SK-N-SH (cell line): ENCODE data around the gene PRKN. TPM values are rescaled to one million over a fixed set of nuclear protein-coding genes. Genes with fewer than 3 reads are reported as not detected.

Source experiments
- CTCF ChIA-PET: fragments of 300-600, 350-600 bp; formaldehyde crosslinking; extraction: SDS; loops from one replicate; lab custom pipeline; 2021; lab: Yijun Ruan, JAX
- POLR2A ChIA-PET: fragments of 350-600 bp; sonication (Branson Sonifier 250); formaldehyde crosslinking; extraction: SDS; loops from one replicate; lab custom pipeline; 2020; ENCODE audit warnings: antibody characterized with exemption, inconsistent platforms; lab: Yijun Ruan, JAX
- DNase-seq: peaks from one replicate; pipeline ENCODE4 v3.0.0; 2012
- H2AFZ ChIP-seq: fragments of 200-600 bp; sonication (generic); 2 replicates; pipeline ENCODE4 v1.8.1; 2016; ENCODE audit warnings: antibody characterized with exemption, mild to moderate bottlenecking, low read depth
- H3F3A ChIP-seq: fragments of 200-600 bp; sonication (generic); replicated peaks from 2 replicates; pipeline ENCODE3; 2016; ENCODE audit warnings: antibody characterized with exemption, mild to moderate bottlenecking; ENCODE audit not compliant: insufficient read depth
- H3K27ac ChIP-seq, 2 experiments: fragments of 200-500 bp in 1 of 2; fragments of 200-600 bp in 1 of 2; sonication (Bioruptor generic) in 1 of 2; sonication (generic), shearing (Covaris generic) in 1 of 2; 2 replicates each; pipeline versions ENCODE4 v1.5.1 to v1.6.1; 2014 to 2016; ENCODE audit warnings: low read depth in 2 of 2, inconsistent platforms in 1 of 2, low read length in 1 of 2, mild to moderate bottlenecking in 1 of 2, mixed read lengths in 1 of 2
- H3K27me3 ChIP-seq: fragments of 200-600 bp; sonication (generic), shearing (Covaris generic); 2 replicates; pipeline ENCODE4 v1.6.1; 2016; ENCODE audit warnings: mixed run types; ENCODE audit not compliant: insufficient read depth
- H3K36me3 ChIP-seq, 2 experiments: fragments of 200-500 bp in 1 of 2; fragments of 200-600 bp in 1 of 2; sonication (Bioruptor generic) in 1 of 2; sonication (generic) in 1 of 2; replicated peaks in 1 of 2; 2 replicates each; pipeline versions ENCODE3 to v1.5.1; 2014 to 2016; ENCODE audit warnings: low read length in 1 of 2, mild to moderate bottlenecking in 1 of 2; ENCODE audit not compliant: insufficient read depth in 2 of 2, control insufficient read depth in 1 of 2
- H3K4me1 ChIP-seq, 2 experiments: fragments of 200-500 bp in 1 of 2; fragments of 200-600 bp in 1 of 2; sonication (Bioruptor generic) in 1 of 2; sonication (generic), shearing (Covaris generic) in 1 of 2; 2 replicates each; pipeline versions ENCODE4 v1.5.1 to v1.6.1; 2014 to 2016; ENCODE audit warnings: low read depth in 1 of 2, low read length in 1 of 2, mixed run types in 1 of 2; ENCODE audit not compliant: insufficient read depth in 2 of 2, control insufficient read depth in 1 of 2
- H3K4me2 ChIP-seq: fragments of 200-600 bp; sonication (generic), shearing (Covaris generic); 2 replicates; pipeline ENCODE4 v1.6.1; 2017; ENCODE audit warnings: mixed run types
- H3K4me3 ChIP-seq, 2 experiments: fragments of 200-500 bp in 1 of 2; fragments of 200-600 bp in 1 of 2; sonication (Bioruptor generic) in 1 of 2; sonication (generic), shearing (Covaris generic) in 1 of 2; 2 replicates each; pipeline versions ENCODE4 v1.5.1 to v1.8.1; 2014 to 2016; ENCODE audit warnings: low read depth in 2 of 2, inconsistent platforms in 1 of 2, low read length in 1 of 2, mild to moderate bottlenecking in 1 of 2, mixed read lengths in 1 of 2, moderate library complexity in 1 of 2
- H3K79me2 ChIP-seq: fragments of 200-600 bp; sonication (generic); 2 replicates; pipeline ENCODE4 v1.8.1; 2017; ENCODE audit warnings: mild to moderate bottlenecking; ENCODE audit not compliant: insufficient read depth
- H3K9ac ChIP-seq: fragments of 200-600 bp; sonication (generic); 2 replicates; pipeline ENCODE4 v1.6.1; 2017; ENCODE audit warnings: mixed run types
- H3K9me2 ChIP-seq: fragments of 200-600 bp; sonication (generic); 2 replicates; pipeline ENCODE4 v1.6.1; 2017; ENCODE audit warnings: mixed run types
- H3K9me3 ChIP-seq: fragments of 200-600 bp; sonication (generic); 2 replicates; pipeline ENCODE4 v1.6.1; 2017; ENCODE audit warnings: mixed run types, mild to moderate bottlenecking, moderate library complexity
- H4K20me1 ChIP-seq: fragments of 200-600 bp; sonication (generic); 2 replicates; pipeline ENCODE4 v1.6.1; 2017; ENCODE audit warnings: mild to moderate bottlenecking, mixed run types; ENCODE audit not compliant: insufficient read depth
- CHD2 ChIP-seq: fragments of 150-350 bp; IDR thresholded peaks from 2 replicates; pipeline ENCODE4 v1.6.1; 2018; ENCODE audit warnings: low read length; ENCODE audit not compliant: partially characterized antibody
- CTCF ChIP-seq: fragments of 200-600 bp; sonication (generic); IDR thresholded peaks from 2 replicates; pipeline ENCODE4 v1.6.1; 2017; ENCODE audit warnings: antibody characterized with exemption, mild to moderate bottlenecking, moderate library complexity
- EP300 ChIP-seq, 2 experiments: IDR thresholded peaks; 2 replicates each; pipeline versions ENCODE4 v1.4.0 to v1.6.1; 2012; ENCODE audit warnings: borderline replicate concordance in 1 of 2, low read depth in 1 of 2, low read length in 1 of 2
- EZH2phosphoT487 ChIP-seq: fragments of 200-600 bp; sonication (generic); IDR thresholded peaks from 2 replicates; pipeline ENCODE4 v1.6.1; 2017; ENCODE audit warnings: low read depth, mixed run types, mild to moderate bottlenecking, antibody characterized with exemption, moderate library complexity, borderline replicate concordance
- FOXM1 ChIP-seq: IDR thresholded peaks from 2 replicates; pipeline ENCODE4 v1.4.0; 2012; ENCODE audit warnings: low read depth, mild to moderate bottlenecking
- MEF2A ChIP-seq: IDR thresholded peaks from 2 replicates; pipeline ENCODE4 v1.4.0; 2012; ENCODE audit warnings: low read depth, borderline replicate concordance
- MXI1 ChIP-seq: IDR thresholded peaks from 2 replicates; pipeline ENCODE4 v1.6.1; 2012; ENCODE audit warnings: mild to moderate bottlenecking, low read depth, low read length, improper control_type of control experiment
- NRF1 ChIP-seq: IDR thresholded peaks from 2 replicates; pipeline ENCODE4 v1.6.1; 2012; ENCODE audit warnings: low read depth, mild to moderate bottlenecking, low read length
- POLR2AphosphoS5 ChIP-seq: IDR thresholded peaks from 2 replicates; pipeline ENCODE4 v1.6.1; 2012; ENCODE audit warnings: low read depth, low read length
- RFX5 ChIP-seq: IDR thresholded peaks from 2 replicates; pipeline ENCODE4 v1.6.1; 2012; ENCODE audit warnings: mild to moderate bottlenecking, improper control_type of control experiment, low read length
- TCF12 ChIP-seq: IDR thresholded peaks from 2 replicates; pipeline ENCODE4 v1.4.0; 2012
- polyA plus RNA-seq, 3 experiments: library from polyadenylated mRNA; depleted of rRNA; stranded (reverse); fragments of >200 nt; gene quantifications; 2 replicates each; pipeline ENCODE4 v1.2.3, GENCODE V29; 2012
- TF ChIP-seq, protein P1 (sequence below): IDR thresholded peaks from 2 replicates; pipeline ENCODE4 v1.4.0; 2012; ENCODE audit warnings: low read depth, borderline replicate concordance
- TF ChIP-seq, protein P2 (sequence below): IDR thresholded peaks from 2 replicates; pipeline ENCODE4 v1.6.1; 2012; ENCODE audit warnings: mild to moderate bottlenecking, low read depth, low read length, moderate library complexity

Gene PRKN
- polyA plus RNA-seq, 1 of the 3 experiments (the other 2 are of a cell fraction) = 0.76 TPM

DNA sequence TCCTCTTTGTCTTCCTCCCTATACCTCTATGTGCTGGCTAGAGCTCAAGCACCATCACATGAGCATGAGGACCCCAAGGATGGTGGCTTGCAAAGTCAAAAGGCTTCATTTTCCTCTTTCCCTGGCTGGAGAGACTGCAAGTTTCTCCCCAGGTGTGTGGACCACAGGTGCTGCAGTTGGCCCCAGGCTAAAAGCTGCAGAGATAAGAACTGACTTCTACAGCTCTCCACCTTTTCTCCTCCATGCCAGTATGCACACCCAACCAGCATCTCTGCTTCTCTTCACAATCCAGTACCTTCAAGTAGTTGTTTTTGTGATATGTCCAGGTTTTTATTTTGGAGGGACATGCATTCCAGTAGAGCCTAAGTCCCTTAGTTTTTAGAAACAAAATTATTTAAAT lies 29.1 kb downstream of the PRKN start:
- H3K4me3 ChIP-seq = no peak overlapping the region
- no peaks in the 10 kb centered on the region for H3K27me3 ChIP-seq
- H3K9me3 ChIP-seq = no peaks in the 10 kb centered on the region
- no peaks in the 10 kb centered on the region for H3K9me2 ChIP-seq
- H3F3A ChIP-seq = no peaks in the 10 kb centered on the region
- CTCF ChIA-PET = interaction anchor here (1.7 kb wide), 1 partner anchor 17 kb away, joined by 3 read pairs; no protein-coding TSS in a partner anchor
- TF ChIP-seq POLR2AphosphoS5 (no peak), FOXM1 (no peak), EZH2phosphoT487 (no peak), TCF12 (no peak), CTCF (no peak), CHD2 (no peak), EP300 (IDR thresholded peaks at IDR 0.05; ENCODE audit: borderline replicate concordance in 1 of 2, low read depth in 1 of 2, low read length in 1 of 2) (no peak), NRF1 (no peak), RFX5 (no peak), MEF2A (no peak), MXI1 (no peak)
- TF ChIP-seq, protein P1, sequence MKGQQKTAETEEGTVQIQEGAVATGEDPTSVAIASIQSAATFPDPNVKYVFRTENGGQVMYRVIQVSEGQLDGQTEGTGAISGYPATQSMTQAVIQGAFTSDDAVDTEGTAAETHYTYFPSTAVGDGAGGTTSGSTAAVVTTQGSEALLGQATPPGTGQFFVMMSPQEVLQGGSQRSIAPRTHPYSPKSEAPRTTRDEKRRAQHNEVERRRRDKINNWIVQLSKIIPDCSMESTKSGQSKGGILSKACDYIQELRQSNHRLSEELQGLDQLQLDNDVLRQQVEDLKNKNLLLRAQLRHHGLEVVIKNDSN = no peak
- TF ChIP-seq, protein P2, sequence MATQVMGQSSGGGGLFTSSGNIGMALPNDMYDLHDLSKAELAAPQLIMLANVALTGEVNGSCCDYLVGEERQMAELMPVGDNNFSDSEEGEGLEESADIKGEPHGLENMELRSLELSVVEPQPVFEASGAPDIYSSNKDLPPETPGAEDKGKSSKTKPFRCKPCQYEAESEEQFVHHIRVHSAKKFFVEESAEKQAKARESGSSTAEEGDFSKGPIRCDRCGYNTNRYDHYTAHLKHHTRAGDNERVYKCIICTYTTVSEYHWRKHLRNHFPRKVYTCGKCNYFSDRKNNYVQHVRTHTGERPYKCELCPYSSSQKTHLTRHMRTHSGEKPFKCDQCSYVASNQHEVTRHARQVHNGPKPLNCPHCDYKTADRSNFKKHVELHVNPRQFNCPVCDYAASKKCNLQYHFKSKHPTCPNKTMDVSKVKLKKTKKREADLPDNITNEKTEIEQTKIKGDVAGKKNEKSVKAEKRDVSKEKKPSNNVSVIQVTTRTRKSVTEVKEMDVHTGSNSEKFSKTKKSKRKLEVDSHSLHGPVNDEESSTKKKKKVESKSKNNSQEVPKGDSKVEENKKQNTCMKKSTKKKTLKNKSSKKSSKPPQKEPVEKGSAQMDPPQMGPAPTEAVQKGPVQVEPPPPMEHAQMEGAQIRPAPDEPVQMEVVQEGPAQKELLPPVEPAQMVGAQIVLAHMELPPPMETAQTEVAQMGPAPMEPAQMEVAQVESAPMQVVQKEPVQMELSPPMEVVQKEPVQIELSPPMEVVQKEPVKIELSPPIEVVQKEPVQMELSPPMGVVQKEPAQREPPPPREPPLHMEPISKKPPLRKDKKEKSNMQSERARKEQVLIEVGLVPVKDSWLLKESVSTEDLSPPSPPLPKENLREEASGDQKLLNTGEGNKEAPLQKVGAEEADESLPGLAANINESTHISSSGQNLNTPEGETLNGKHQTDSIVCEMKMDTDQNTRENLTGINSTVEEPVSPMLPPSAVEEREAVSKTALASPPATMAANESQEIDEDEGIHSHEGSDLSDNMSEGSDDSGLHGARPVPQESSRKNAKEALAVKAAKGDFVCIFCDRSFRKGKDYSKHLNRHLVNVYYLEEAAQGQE = no peak
- no peaks in the 10 kb centered on the region for H3K79me2 ChIP-seq
- no peaks in the 10 kb centered on the region for H4K20me1 ChIP-seq
- H3K36me3 ChIP-seq = no peaks in the 10 kb centered on the region
- H3K9ac ChIP-seq = no peak overlapping the region
- no peak overlapping the region for H3K27ac ChIP-seq
- H3K4me1 ChIP-seq = no peaks in the 10 kb centered on the region; a peak in 2 of 4 replicates
- DNase-seq = no peak
- POLR2A ChIA-PET = no interaction called here
- H2AFZ ChIP-seq = no peak overlapping the region
- no peak overlapping the region for H3K4me2 ChIP-seq
